Measurements from ENCODE around the gene TGFBR3L.
"Not testable (repeated sequence)": the region's sequence is repeated elsewhere in the genome, so short reads cannot be mapped to it uniquely, and the experiment has no call there.

TGFBR3L gene

GRCh38 chr19:7916103-7916954 is 1.7 kb downstream of the TGFBR3L start:
- peak in 1 of 3 experiments; percentile 50 for DNase-seq (ENCODE audit: low read depth in 2 of 3, low spot score in 2 of 3)

GRCh38 chr19:7916955-7917266 is 2.3 kb downstream of the TGFBR3L start:
- no peak for DNase-seq (ENCODE audit: low read depth in 2 of 3, low spot score in 2 of 3)

GRCh38 chr19:7917267-7918061 is 2.8 kb downstream of the TGFBR3L start:
- DNase-seq (ENCODE audit: low read depth in 2 of 3, low spot score in 2 of 3) = no peak

- not testable (repeated sequence) for DNase-seq (ENCODE audit: low read depth in 2 of 3, low spot score in 2 of 3)
These were observed 3.5 kb downstream of the TGFBR3L start for GRCh38 chr19:7918062-7918614.

GRCh38 chr19:7918615-7919421 is 4.2 kb downstream of the TGFBR3L start:
- DNase-seq (ENCODE audit: low read depth in 2 of 3, low spot score in 2 of 3) = no peak

- DNase-seq (ENCODE audit: low read depth in 2 of 3, low spot score in 2 of 3) = peak; percentile 89 to 93 (median 91)
These were observed 5.2 kb downstream of the TGFBR3L start, which contains the start of gene SNAPC2 for GRCh38 chr19:7919610-7920518. TSS of gene SNAPC2 (plus strand) at chr19:7920338. CDS start at chr19:7920367, 29 bp downstream.

GRCh38 chr19:7920519-7921301 is 6.1 kb downstream of the TGFBR3L start:
- peak; percentile 90 to 100 (median 99) for DNase-seq (ENCODE audit: low read depth in 2 of 3, low spot score in 2 of 3)

GRCh38 chr19:7921302-7921966 is 6.8 kb downstream of the TGFBR3L start:
- DNase-seq (ENCODE audit: low read depth in 2 of 3, low spot score in 2 of 3) = no peak

GRCh38 chr19:7921967-7922835 is 7.6 kb downstream of the TGFBR3L start:
- no peak for DNase-seq (ENCODE audit: low read depth in 2 of 3, low spot score in 2 of 3)

GRCh38 chr19:7922836-7923195 is 8.2 kb downstream of the TGFBR3L start:
- no peak for DNase-seq (ENCODE audit: low read depth in 2 of 3, low spot score in 2 of 3)

- DNase-seq (ENCODE audit: low read depth in 2 of 3, low spot score in 2 of 3) = no peak
These were observed 8.9 kb downstream of the TGFBR3L start for GRCh38 chr19:7923295-7924191.

- DNase-seq (ENCODE audit: low read depth in 2 of 3, low spot score in 2 of 3) = no peak
These were observed 9.6 kb downstream of the TGFBR3L start for GRCh38 chr19:7924241-7924640.

GRCh38 chr19:7924651-7925170 is 10.1 kb downstream of the TGFBR3L start:
- no peak for DNase-seq (ENCODE audit: low read depth in 2 of 3, low spot score in 2 of 3)

GRCh38 chr19:7925171-7925851 is 10.7 kb downstream of the TGFBR3L start:
- peak; percentile 65 to 86 (median 83) for DNase-seq (ENCODE audit: low read depth in 2 of 3, low spot score in 2 of 3)

GRCh38 chr19:7926021-7926726 is 11.5 kb downstream of the TGFBR3L start, which contains the start of gene CTXN1:
TSS of gene CTXN1 (minus strand) at chr19:7926135. CDS start at chr19:7925538, 597 bp downstream.
- DNase-seq (ENCODE audit: low read depth in 2 of 3, low spot score in 2 of 3) = peak in 2 of 3 experiments; percentile 52 to 54

All from activated CD8-positive, alpha-beta memory T cell treated with anti-CD3 and anti-CD28 coated beads for 48 hours (primary cell).